Stimulated activated CD4-positive, alpha-beta T cell treated with anti-CD3 and anti-CD28 coated beads, Interleukin-2, amount 100 ng/mL, for 24 hours (primary cell): ENCODE measurements around the gene BSG.
"Not testable (repeated sequence)": the region's sequence is repeated elsewhere in the genome, so short reads cannot be mapped to it uniquely, and the experiment has no call there.

Source experiments
- DNase-seq, 2 donors: peaks; one replicate each; pipeline ENCODE4 v3.0.0-alpha.2; 2020

The BSG gene

DNA sequence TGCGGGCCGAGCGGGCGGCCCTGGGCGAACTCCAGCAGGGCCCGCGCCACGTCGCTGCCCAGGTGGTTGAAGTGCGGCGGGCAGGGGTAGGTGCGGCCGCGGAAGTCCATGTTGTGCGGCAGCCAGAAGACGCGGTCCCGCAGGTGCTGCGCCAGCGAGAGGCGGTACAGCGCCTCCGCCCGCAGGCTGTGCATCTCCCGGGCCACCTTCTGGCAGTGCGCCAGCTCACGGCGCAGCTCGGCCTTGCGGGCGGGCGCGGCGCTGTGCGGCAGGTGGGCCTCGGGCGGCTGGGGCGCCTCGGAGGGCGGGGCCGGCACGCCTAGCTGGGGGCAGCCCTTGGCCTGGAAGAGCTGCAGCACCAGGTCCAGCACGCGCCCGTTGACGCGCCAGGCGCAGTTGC, 48.8 kb downstream of the BSG start:
- not testable (repeated sequence) for DNase-seq

DNA sequence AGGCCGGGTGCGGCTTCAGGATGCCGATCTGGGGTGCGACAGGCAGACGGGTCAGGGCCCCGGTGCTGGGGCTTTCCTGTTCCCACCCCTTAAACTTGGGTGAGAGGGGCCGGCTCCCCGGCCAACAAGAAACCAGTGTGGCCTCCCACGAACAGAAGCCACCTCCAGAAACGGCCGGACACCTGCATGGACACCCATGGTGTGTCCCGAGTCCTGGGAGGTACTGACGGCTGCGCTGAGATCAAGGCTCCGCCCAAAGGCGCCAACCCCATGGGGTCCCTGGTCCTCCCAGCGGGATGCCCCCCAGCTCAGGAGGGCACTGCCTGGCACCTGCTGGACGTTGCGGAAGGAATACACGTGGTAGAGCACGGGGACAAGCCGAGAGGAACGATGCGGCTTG, 49.4 kb downstream of the BSG start:
- no peak for DNase-seq

DNA sequence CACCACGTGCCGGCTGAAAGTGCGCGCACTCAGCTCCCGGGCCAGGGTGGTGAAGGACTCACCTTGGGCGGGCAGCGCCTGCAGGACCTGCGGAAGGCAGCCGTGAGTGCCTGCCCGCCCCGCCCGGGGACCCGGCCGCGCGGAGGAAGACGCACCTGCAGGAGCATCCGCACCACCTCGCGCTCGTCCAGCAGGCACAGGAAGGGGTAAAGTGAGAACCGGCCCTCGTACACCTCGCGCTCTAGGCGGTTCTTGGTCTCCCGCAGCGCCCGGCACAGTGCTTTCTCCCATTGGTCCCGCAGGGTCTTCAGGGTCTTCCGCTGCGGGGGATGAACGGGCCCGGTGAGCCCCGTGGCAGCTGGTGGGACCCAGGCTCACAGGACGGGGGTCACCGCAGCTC, 50.3 kb downstream of the BSG start:
- DNase-seq = no peak

DNA sequence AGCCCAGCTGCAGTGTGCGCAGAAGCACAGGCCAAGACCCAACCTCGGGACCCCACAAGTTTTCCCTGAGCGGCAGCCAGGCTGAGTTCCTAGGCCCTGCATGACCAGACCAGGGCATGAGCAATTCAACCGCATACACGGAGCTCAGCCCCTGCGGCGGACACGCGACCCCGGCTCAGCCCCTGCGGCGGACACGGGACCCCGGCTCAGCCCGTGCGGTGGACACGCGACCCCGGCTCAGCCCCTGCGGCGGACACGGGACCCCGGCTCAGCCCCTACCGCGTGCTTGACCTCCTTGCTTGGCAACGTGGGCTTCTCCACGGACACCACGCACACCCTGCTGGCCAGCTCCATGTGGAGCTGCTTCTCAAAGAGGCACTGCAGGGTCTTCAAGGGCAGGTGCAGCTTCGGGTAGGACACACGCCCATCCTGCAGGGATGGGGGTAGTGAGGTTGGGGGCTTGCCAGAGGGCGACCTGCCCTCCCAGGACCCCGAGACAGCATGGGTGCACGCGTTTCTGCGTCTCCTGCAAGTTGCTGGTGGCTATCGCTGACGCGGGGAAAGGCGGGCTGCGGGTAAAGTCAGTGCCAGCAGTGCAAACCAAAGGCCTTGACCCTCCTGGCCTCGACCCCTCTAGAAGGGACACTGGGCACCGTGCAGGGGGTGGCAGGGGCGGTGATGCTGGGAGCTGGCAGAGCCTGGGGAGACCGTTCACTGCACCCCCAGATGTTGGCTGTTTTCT, 51.0 kb downstream of the BSG start:
- no peak for DNase-seq

DNA sequence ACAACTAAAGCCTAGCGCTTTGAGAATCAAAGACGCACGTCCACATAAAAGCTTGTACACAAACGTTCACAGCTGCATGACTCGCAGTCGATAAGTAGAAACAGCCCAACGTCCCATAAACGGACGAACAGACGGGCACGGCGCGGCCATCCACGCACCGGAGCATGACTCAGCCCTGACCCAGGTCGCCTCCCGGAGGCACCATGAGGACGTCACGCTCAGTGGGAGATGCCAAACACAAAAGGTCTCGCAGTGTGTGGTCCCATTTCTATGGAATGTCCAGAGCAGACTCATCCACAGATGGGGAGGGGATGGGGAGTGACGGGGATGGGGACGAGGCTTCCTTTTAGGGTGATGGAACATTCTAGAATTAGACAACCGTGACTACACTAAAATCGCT, 51.6 kb downstream of the BSG start:
- no peak for DNase-seq

DNA sequence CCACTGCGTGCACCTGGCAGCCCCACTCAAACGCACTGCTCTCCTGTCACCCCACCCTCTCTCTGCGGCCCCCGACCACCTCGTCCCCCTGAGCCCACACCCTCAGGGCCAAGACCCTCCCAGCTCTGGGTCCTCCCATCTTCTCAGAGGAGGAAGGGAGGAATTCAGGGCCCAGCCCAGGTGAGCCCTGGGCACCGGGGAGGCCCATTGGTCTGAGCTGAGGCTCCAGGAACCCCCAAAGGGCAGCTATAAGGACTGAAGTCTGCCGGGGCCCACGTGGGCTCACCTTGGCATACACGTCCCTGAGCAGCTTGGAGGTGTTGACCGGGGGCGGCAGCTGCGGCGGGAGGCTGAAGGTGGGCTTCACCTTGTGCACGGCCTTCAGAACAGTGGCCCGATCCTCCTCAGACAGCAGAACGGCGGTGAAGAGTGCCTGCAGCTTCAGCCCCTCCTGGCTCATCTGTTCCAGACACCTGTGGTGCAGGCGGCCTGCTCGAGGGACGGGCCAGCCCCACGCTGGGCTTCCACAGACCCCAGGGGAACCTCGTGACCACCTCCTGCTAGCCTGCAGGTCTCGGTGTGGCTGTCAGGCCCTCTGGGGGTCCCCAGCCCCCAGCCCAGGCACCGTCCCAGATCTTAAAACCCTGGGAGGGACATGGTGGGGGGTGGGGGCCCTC, 52.2 kb downstream of the BSG start:
- DNase-seq = no peak

DNA sequence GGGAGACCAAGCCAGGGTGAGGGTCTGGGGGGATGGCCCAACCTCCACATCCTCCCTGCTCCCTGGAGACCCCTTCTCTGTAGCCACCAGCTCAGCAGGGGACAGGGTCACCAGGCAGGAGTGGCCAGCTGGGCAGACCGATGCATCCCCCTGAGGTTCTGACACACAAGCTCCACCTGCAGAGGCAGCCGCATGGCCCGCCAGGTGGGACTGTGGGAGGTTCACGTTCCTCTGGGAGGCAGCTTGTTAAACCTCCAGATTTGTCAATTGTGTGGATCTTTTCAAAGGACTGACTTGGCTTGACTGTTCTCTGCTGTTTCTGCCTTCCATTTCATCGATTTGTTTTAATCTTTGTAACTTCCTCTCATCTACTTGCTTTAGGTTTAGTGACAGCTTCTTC, 52.9 kb downstream of the BSG start:
- DNase-seq = no peak

DNA sequence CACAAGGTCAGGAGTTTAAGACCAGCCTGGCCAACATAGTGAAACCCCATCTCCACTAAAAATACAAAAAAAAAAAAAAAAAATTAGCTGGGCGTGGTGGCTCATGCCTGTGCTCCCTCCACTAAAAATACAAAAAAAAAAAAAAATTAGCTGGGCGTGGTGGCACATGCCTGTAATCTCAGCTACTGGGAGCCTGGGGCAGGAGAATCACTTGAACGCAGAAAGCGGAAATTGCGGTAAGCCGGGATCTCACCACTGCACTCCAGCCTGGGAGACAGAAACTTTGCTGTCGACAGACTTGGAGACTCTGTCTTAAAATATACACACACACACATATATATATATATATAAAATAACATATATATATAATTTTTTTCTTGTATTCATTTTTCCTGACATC, 54.2 kb downstream of the BSG start:
- DNase-seq = not testable (repeated sequence)

DNA sequence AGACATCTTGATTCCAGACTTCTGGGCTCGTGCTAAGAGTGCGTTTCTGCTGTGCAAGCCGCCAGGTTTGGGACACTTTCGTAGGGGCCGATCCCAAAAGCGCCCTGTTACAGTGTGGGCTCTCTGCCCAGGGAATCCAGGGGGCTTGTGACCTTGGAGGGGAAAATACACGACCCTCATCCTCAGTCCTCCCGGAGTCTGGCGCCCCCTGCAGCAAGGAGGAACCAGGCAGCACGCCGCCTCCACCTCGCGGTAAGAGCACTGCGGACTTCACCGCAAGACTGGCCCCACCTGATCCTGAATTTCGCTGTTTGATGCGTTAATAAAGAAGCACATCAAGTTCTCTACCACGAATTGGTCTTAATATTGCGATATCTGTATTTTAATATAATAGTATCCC, 55.8 kb downstream of the BSG start:
- DNase-seq = peak in 1 of 2 donors; percentile 39

DNA sequence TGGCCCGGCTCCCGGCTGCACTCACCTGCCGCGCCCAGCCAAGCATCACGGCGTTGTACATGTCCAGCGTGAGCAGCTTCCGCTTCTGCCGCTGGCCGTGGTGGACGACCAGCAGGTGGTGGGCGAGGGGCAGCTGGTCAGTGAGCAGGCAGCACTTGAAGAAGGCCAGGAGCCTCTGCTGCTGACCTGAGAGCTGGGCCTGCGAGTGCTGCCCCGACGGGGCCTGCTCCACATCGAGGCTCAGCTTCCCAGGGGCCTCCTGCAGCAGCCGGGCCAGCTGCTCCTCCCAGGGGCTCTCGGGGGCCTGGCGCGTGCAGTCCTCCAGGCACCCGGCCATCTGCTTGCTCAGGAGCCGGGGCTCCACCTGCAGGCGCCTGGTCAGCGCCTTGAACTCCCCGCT, 57.1 kb downstream of the BSG start:
- not testable (repeated sequence) for DNase-seq

DNA sequence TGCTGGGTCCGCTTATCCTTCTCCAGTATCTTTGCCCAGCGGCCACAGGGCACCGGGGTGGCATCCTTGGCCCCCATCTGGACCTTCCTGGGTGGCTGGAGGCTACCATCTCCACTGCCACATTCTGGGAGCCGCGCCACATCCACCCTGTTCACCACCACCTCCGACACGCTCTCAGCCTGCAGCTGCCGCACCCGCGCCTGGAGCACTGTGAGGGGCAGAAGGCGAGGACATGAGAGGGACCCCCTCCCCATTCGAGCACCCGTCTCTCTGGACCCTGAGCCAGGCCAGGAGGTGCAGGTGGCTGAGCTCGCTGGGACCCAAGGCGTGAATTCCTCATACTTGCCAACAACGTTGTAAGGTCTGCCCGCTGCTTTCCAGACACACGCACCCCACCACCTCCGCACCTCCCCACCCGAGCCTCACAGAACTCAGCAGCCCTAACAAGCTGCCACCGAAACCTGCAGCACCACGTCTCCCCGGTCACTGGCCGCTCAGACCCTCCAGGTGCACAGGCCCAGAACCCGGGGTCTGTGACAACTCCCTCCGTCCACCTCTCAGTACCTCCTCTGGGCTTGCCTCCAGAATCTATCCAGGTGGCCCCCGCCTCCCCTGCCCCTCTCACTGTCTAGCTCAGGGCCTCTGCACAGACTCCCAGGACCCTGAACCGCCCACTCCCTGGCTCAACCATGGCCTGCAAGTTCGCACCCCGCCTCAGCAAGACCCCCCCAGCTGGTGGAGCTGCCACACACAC, 57.7 kb downstream of the BSG start:
- no peak for DNase-seq

DNA sequence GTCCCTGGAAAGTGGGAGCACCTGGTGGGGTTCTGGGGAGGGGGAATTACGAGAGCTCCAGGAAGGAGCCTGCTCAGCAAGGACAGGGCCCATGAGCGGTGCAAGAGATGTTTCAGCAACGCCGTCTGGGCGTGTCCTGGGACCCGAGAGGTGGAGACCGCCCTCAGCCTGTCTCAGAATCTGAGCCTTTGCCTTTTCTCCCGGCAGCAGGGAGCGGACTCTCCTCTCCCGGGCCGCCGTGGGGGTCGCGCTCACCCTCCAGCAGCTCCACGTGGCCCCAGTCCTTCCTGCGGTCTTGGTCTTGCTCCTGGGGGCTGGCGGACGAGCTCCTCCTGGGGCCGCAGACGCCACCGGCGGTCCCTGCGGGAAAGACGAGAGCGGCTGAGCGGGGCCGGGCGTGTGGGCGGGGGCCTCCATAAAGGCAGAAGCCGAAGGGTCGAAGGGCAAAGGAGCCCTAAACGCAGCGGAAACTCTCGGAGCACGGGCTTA, 60.2 kb downstream of the BSG start:
- peak; percentile 57 to 70 for DNase-seq
